ENCODE data around the gene MTO1. TPM values are rescaled to one million over a fixed set of nuclear protein-coding genes. Genes with fewer than 3 reads are reported as not detected.

Gene MTO1
- total and polyA plus RNA-seq, 8 donors, result 8.8 to 14.7 (median 10.6) TPM

DNA sequence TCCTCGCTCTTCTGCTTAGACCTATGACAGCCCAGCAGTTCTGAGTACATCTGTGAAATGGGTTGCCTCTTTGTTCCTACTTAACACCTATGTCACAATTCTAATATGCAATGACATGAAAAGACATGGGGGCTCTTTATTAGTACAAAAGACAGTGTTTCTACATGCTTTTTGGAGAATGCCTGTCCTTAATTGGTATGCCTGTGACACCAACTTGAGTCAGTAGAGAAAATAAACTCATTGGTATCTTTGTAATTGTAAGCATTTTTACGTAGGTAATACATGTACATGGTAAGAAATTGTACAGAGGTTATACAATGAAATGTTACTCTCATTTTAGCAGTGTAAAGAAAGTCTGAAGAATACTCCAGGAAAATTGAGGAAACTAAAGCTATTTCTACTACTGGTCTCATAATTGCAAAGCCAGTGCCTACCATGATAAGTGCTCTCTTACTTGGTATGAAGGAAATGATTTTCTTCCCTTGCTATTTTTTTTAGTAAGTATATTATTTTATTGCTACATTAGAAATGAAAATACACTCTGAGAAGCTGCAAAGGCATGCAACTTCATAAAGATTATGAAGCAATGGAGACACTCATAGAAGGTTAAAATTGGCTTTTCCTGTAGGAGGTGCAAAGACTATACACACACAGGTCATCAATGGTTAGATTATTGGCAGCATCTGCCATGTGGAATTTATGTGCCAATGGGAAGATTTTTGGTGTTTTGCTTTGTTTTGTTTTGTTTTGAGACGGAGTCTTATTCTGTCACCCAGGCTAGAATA is 64.2 kb downstream of the MTO1 start:
- intact Hi-C loops (cut with DNase I), result loop anchor here in 1 of 3 donors (10.0 kb wide), 1 partner anchor 59 kb away; no protein-coding TSS in a partner anchor
- WGBS, 2 donors, result 90 to 94% methylated on average over 3 of the region's 3 CpGs
- ATAC-seq (no peak), DNase-seq (no peak), FAIRE-seq (no peak)
- H3K9me3 ChIP-seq, result no peaks in the 10 kb centered on the region
- TF ChIP-seq CTCF (IDR thresholded peaks at IDR 0.05), result no peak
- peaks cover 0 to 11% (median 0%) of the 10 kb centered on the region in 3 donors for H3K4me1 ChIP-seq
- H3K36me3 ChIP-seq, result no peaks in the 10 kb centered on the region
- H3K4me3 ChIP-seq, result no peak overlapping the region
- H3K27me3 ChIP-seq, result no peaks in the 10 kb centered on the region
- H3K27ac ChIP-seq, result no peak overlapping the region

GRCh38 chr6:73528897-73529296 is 67.4 kb downstream of the MTO1 start:
- ATAC-seq (no peak), DNase-seq (no peak), FAIRE-seq (no peak)
- no peaks in the 10 kb centered on the region for H3K9me3 ChIP-seq
- 45 to 52% methylated on average over 7 of the region's 7 CpGs for WGBS, 2 donors
- H3K36me3 ChIP-seq, result no peaks in the 10 kb centered on the region
- H3K27me3 ChIP-seq, result no peaks in the 10 kb centered on the region
- no peak overlapping the region for H3K27ac ChIP-seq
- H3K4me3 ChIP-seq, result no peak overlapping the region
- intact Hi-C loops (cut with DNase I), result loop anchor here in 1 of 3 donors (10.0 kb wide), 1 partner anchor 56 kb away; no protein-coding TSS in a partner anchor
- no peak for TF ChIP-seq CTCF (IDR thresholded peaks at IDR 0.05)
- H3K4me1 ChIP-seq, result no peaks in the 10 kb centered on the region

DNA sequence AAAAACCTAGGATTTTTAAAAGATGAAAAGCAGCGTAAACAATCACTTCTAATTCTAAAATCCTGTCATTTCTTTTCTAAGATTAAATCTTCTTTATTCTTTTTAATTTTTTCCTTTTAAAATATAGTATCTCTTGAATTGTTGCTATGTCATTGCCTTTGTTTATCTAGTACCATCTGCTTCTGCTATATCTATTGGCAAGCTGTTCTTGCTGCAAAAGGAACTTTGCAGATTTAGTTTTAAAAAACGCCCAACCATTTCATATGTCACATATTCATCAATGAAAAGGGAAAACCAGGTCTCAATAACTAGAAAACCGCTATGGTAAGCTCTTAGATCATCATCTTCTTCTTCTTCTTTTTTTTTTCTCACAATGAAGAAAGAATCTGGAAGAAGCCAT is 70.8 kb downstream of the MTO1 start:
- H3K27ac ChIP-seq, result no peak overlapping the region
- no peaks in the 10 kb centered on the region for H3K36me3 ChIP-seq
- H3K27me3 ChIP-seq, result no peaks in the 10 kb centered on the region
- intact Hi-C loops (cut with DNase I), result no loop called here
- 87% methylated on average over 3 of the region's 3 CpGs for WGBS, 2 donors
- TF ChIP-seq CTCF (IDR thresholded peaks at IDR 0.05), result no peak
- FAIRE-seq (no peak), DNase-seq (no peak), ATAC-seq (no peak)
- no peaks in the 10 kb centered on the region for H3K9me3 ChIP-seq
- no peak overlapping the region for H3K4me3 ChIP-seq
- H3K4me1 ChIP-seq, result no peaks in the 10 kb centered on the region

GRCh38 chr6:73534628-73535027 is 73.1 kb downstream of the MTO1 start:
- TF ChIP-seq CTCF (IDR thresholded peaks at IDR 0.05), result no peak
- Histone ChIP-seq H3K27ac (no peak overlapping the region), H3K36me3 (no peaks in the 10 kb centered on the region), H3K4me3 (no peak overlapping the region), H3K27me3 (no peaks in the 10 kb centered on the region), H3K9me3 (no peaks in the 10 kb centered on the region), H3K4me1 (no peaks in the 10 kb centered on the region)
- DNase-seq (no peak), FAIRE-seq (no peak), ATAC-seq (no peak)
- intact Hi-C loops (cut with DNase I), result no loop called here
- WGBS, 2 donors, result 68 to 75% methylated on average over 2 of the region's 2 CpGs

DNA sequence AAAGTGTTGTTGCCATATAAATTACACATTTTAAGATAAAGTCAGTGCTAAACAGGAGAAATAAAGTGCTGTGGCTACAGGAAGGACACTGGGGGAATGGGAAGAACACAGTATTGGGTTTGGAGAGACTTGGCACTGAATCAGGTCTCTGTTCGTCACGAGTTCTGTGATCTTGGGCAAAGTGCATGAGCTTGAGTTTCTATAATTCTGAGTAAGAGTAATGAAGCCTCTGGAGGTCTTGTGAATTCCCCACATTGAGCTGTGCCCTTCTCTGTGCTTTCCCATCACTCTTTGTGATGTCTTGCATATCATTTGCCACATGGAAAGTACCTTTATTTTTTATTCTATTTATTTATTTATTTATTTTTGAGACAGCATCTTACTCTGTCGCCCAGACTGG is 76.1 kb downstream of the MTO1 start:
- no peaks in the 10 kb centered on the region for H3K9me3 ChIP-seq
- ATAC-seq, result no peak
- WGBS, 2 donors, result 70 to 75% methylated on average over 3 of the region's 3 CpGs

More for the DNA sequence above, 76.1 kb downstream of the MTO1 start:
- Histone ChIP-seq H3K27me3 (no peaks in the 10 kb centered on the region), H3K4me1 (no peaks in the 10 kb centered on the region), H3K4me3 (no peak overlapping the region), H3K27ac (no peak overlapping the region), H3K36me3 (no peaks in the 10 kb centered on the region)
- FAIRE-seq (no peak), DNase-seq (no peak)
- TF ChIP-seq CTCF (IDR thresholded peaks at IDR 0.05), result no peak
- intact Hi-C loops (cut with DNase I), result no loop called here
